GM12878 (cell line): Measurements from ENCODE around the gene PIGQ. TPM values are rescaled to one million over a fixed set of nuclear protein-coding genes. Genes with fewer than 3 reads are reported as not detected.

Experiments
- ATAC-seq: fragments of 200-7000 bp; cut with Tn5 transposase; 3 replicates; pipeline ENCODE4 v1.9.1; 2020; ENCODE audit warnings: mild to moderate bottlenecking, moderate library complexity
- BruUV-seq: library from RNA; stranded (reverse); fragments of 400-500 nt; replicated peaks from 2 replicates; lab custom pipeline; 2021; lab: Mats Ljungman, UMichigan
- CTCF ChIA-PET: fragments of 300-600 bp; sonication (Branson Sonifier 250); formaldehyde crosslinking; extraction: SDS; loops from one replicate; lab custom pipeline; 2021; ENCODE audit warnings: inconsistent platforms; lab: Yijun Ruan, JAX
- POLR2A ChIA-PET: fragments of 350-600 bp; formaldehyde crosslinking; extraction: SDS; loops from one replicate; lab custom pipeline; 2021; ENCODE audit warnings: inconsistent platforms; lab: Charles Lee
- RAD21 ChIA-PET: fragments of 300-600 bp; sonication (Branson Sonifier 250); formaldehyde crosslinking; loops from one replicate; lab custom pipeline; 2023; ENCODE audit warnings: antibody characterized with exemption; ENCODE audit not compliant: unreplicated experiment; lab: Charles Lee
- SMC1A ChIA-PET: fragments of 300-600 bp; sonication (Branson Sonifier 250); formaldehyde crosslinking; loops from one replicate; lab custom pipeline; 2023; ENCODE audit not compliant: unreplicated experiment, uncharacterized antibody; lab: Charles Lee
- DNase-seq: peaks from one replicate; pipeline ENCODE4 v3.0.0-alpha.2; 2011; ENCODE audit warnings: low read depth, low spot score
- FAIRE-seq: peaks from 3 replicates; lab custom pipeline; 2011; peaks lifted over from hg19 to GRCh38; lab: Jason Lieb, UNC
- H2AFZ ChIP-seq: 2 replicates; pipeline ENCODE4 v1.6.0; 2011; ENCODE audit warnings: low read depth, low read length, control low read depth; ENCODE audit not compliant: control insufficient read depth
- H3K27ac ChIP-seq: 2 replicates; pipeline ENCODE4 v1.5.1; 2011; ENCODE audit warnings: control low read depth; ENCODE audit not compliant: control insufficient read depth, insufficient read depth
- H3K27me3 ChIP-seq, 2 experiments: replicated peaks in 1 of 2; 2 replicates each; pipeline versions ENCODE4 v1.6.0 to v1.6.1; 2011; ENCODE audit warnings: low read length in 1 of 2; ENCODE audit not compliant: control insufficient read depth in 2 of 2, insufficient read depth in 2 of 2
- H3K36me3 ChIP-seq, 2 experiments: 2 replicates each; pipeline ENCODE4 v1.5.1; 2011; ENCODE audit warnings: low read length in 1 of 2; ENCODE audit not compliant: control insufficient read depth in 2 of 2, insufficient read depth in 2 of 2
- H3K4me1 ChIP-seq: 2 replicates; pipeline ENCODE4 v1.6.1; 2011; ENCODE audit warnings: mild to moderate bottlenecking, low read length, moderate library complexity, mixed read lengths; ENCODE audit not compliant: control insufficient read depth, insufficient read depth
- H3K4me2 ChIP-seq: 2 replicates; pipeline ENCODE4 v1.6.0; 2011; ENCODE audit warnings: control low read depth; ENCODE audit not compliant: control insufficient read depth, insufficient read depth
- H3K4me3 ChIP-seq: fragments of 200-600 bp; sonication (generic); 2 replicates; pipeline ENCODE4 v1.5.1; 2016
- H3K79me2 ChIP-seq: 2 replicates; pipeline ENCODE4 v1.6.0; 2011; ENCODE audit warnings: low read length; ENCODE audit not compliant: control insufficient read depth, insufficient read depth
- H3K9ac ChIP-seq: 2 replicates; pipeline ENCODE4 v1.8.0; 2011; ENCODE audit warnings: low read length, control low read depth, mixed read lengths; ENCODE audit not compliant: control insufficient read depth, insufficient read depth
- H3K9me3 ChIP-seq: replicated peaks from 3 replicates; pipeline ENCODE4 v1.5.1; 2011; ENCODE audit warnings: mild to moderate bottlenecking, low read length; ENCODE audit not compliant: control insufficient read depth, insufficient read depth
- H4K20me1 ChIP-seq: 2 replicates; pipeline ENCODE4 v1.6.0; 2011; ENCODE audit not compliant: control insufficient read depth, insufficient read depth
- BMI1 ChIP-seq: fragments of 450-650 bp; IDR thresholded peaks from 2 replicates; pipeline ENCODE4 v1.6.1; 2016; ENCODE audit warnings: mild to moderate bottlenecking, moderate library complexity, borderline replicate concordance
- CREB1 ChIP-seq: IDR thresholded peaks from 2 replicates; pipeline ENCODE4 v1.6.1; 2012; ENCODE audit warnings: low read depth, mild to moderate bottlenecking, inconsistent platforms
- FOXM1 ChIP-seq: IDR thresholded peaks from 2 replicates; pipeline ENCODE4 v1.6.1; 2012; ENCODE audit warnings: low read depth, mild to moderate bottlenecking, inconsistent platforms, low read length, moderate library complexity
- HCFC1 ChIP-seq: fragments of 150-350 bp; IDR thresholded peaks from 2 replicates; pipeline ENCODE4 v1.6.1; 2014; ENCODE audit warnings: low read length
- HDGF ChIP-seq: fragments of 450-650 bp; IDR thresholded peaks from 2 replicates; pipeline ENCODE4 v1.6.1; 2016; ENCODE audit warnings: antibody characterized with exemption
- MTA3 ChIP-seq: IDR thresholded peaks from 2 replicates; pipeline ENCODE4 v1.6.1; 2012; ENCODE audit warnings: low read length, inconsistent platforms, borderline replicate concordance
- NFXL1 ChIP-seq: fragments of 450-650 bp; IDR thresholded peaks from 2 replicates; pipeline ENCODE4 v1.6.1; 2017; ENCODE audit warnings: antibody characterized with exemption, mild to moderate bottlenecking, borderline replicate concordance
- PAX8 ChIP-seq: fragments of 450-650 bp; IDR thresholded peaks from 2 replicates; pipeline ENCODE4 v1.6.1; 2017; ENCODE audit warnings: mild to moderate bottlenecking, moderate library complexity
- RFX5 ChIP-seq: IDR thresholded peaks from 2 replicates; pipeline ENCODE4 v1.6.1; 2011; ENCODE audit warnings: low read depth, low read length, improper control_type of control experiment
- ZNF274 ChIP-seq: IDR thresholded peaks from one replicate; pipeline ENCODE4 v1.8.0; 2011; ENCODE audit not compliant: insufficient read length, insufficient read depth
- WGBS: methylation state at CpG from one replicate; pipeline ENCODE4 v1.1.6; 2016; ENCODE audit warnings: low lambda C conversion rate; ENCODE audit not compliant: insufficient replicate concordance, insufficient coverage; ENCODE audit errors: missing lambda C conversion rate; 5-methylcytosine and 5-hydroxymethylcytosine counted together
- in situ Hi-C: fragments of 300-500 bp; cut with MboI; formaldehyde crosslinking; loops from 9 replicates; pipeline ENCODE4 v1.14.3; 2018; ENCODE audit warnings: mixed read lengths
- intact Hi-C: fragments of 100-400 bp; cut with micrococcal nuclease; formaldehyde crosslinking; loops from one replicate; pipeline ENCODE4 v1.14.2; 2022; ENCODE audit not compliant: unreplicated experiment
- polyA plus RNA-seq, 11 experiments: library from polyadenylated mRNA; depleted of rRNA in 4 of 11; unstranded in 6 of 11; stranded (reverse) in 5 of 11; fragments of >200 nt; fragmentation: Nextera tagmentation in 4 of 11; fragmentation: Illumina TruSeq in 1 of 11; extraction: Ambion mirVana in 4 of 11; extraction: Trizol in 1 of 11; gene quantifications; 1 replicate in 1 of 11; 2 replicates in 10 of 11; pipeline versions ENCODE4 v1.2.1 to v1.2.3, GENCODE V29; 2011 to 2016; ENCODE audit warnings: inconsistent platforms in 2 of 11, missing spikeins in 2 of 11, low read depth in 1 of 11
- total RNA-seq, 4 experiments: library from RNA; depleted of rRNA in 3 of 4; stranded (reverse); fragments of >200 nt in 3 of 4; fragmentation: Illumina TruSeq in 1 of 4; extraction: Trizol in 1 of 4; gene quantifications; 2 replicates each; pipeline versions ENCODE4 v1.2.1 to v1.2.3, GENCODE V29; 2013 to 2021
- TF ChIP-seq, protein P1 (sequence below): IDR thresholded peaks from 2 replicates; pipeline ENCODE4 v1.6.1; 2012; ENCODE audit warnings: mild to moderate bottlenecking, low read depth, low read length
- TF ChIP-seq, protein P2 (sequence below): IDR thresholded peaks from 2 replicates; pipeline ENCODE4 v1.6.1; 2012; ENCODE audit warnings: low read depth, low read length, improper control_type of control experiment
- TF ChIP-seq, protein P3 (sequence below): fragments of 450-650 bp; IDR thresholded peaks from 2 replicates; pipeline ENCODE4 v1.6.1; 2017; ENCODE audit warnings: low read depth, mild to moderate bottlenecking, moderate library complexity

Gene PIGQ
- total and polyA plus RNA-seq, 10 of the 15 experiments (the other 5 are each of a cell fraction or from before 2014, with no cell fraction given), result 1.8 to 31.3 (median 17.5) TPM; not detected in 1

DNA sequence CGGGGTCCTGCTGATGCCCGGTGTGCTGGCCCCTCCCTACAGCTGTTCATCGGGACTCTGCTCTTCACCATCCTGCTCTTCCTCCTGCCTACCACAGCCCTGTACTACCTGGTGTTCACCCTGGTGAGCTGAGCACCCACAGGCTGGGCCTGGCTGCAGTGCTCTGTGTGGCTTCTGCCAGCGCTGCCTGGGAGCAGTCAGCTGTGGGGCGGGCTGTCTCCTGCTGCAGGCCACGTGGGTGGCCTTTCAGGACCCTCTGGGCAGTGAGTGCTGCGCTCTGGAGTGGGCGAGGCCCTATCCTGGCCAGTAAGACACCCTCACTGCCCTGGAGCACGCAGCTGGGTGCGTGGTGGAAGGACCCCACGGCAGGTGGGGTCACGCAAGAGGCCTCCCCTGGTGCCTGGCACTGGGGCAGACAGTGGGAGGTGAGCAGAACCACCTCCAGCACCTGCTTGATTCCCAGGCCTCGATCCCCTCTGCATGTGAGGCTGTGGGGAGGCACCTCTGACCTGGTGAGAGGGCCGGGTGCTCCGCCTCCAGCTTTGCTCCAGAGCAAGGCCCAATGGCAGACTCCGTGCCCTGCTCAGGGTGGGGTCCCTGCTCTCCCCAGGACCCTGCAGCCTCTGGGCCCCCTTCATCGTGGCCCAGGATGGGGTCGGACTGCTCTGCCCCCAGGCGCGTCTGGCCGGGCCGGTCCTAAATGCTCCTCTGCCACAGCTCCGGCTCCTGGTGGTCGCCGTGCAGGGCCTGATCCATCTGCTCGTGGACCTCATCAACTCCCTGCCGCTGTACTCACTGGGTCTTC, 10.6 kb downstream of the PIGQ start:
- DNase-seq (no peak), ATAC-seq (no peak), FAIRE-seq (no peak)
- no TSS peak for BruUV-seq
- in situ Hi-C loops (no loop called here), intact Hi-C loops (no loop called here)
- WGBS, result 89% methylated on average over 24 of the region's 27 CpGs
- H2AFZ ChIP-seq, result no peak overlapping the region
- no peak overlapping the region for H3K27ac ChIP-seq
- RAD21 ChIA-PET, result no interaction called here
- no peak overlapping the region for H3K4me2 ChIP-seq
- no peaks in the 10 kb centered on the region for H4K20me1 ChIP-seq
- POLR2A ChIA-PET, result no interaction called here
- H3K79me2 ChIP-seq, result no peaks in the 10 kb centered on the region
- CTCF ChIA-PET, result interaction anchor here (2.0 kb wide), 1 partner anchor 29 kb away, joined by 4 read pairs; no protein-coding TSS in a partner anchor
- H3K36me3 ChIP-seq, result no peaks in the 10 kb centered on the region; a peak in 1 of 4 replicates
- TF ChIP-seq HDGF (no peak), BMI1 (no peak), RFX5 (no peak), FOXM1 (no peak), MTA3 (no peak), NFXL1 (no peak), HCFC1 (no peak), PAX8 (no peak), CREB1 (no peak), ZNF274 (no peak)
- TF ChIP-seq, protein P1, sequence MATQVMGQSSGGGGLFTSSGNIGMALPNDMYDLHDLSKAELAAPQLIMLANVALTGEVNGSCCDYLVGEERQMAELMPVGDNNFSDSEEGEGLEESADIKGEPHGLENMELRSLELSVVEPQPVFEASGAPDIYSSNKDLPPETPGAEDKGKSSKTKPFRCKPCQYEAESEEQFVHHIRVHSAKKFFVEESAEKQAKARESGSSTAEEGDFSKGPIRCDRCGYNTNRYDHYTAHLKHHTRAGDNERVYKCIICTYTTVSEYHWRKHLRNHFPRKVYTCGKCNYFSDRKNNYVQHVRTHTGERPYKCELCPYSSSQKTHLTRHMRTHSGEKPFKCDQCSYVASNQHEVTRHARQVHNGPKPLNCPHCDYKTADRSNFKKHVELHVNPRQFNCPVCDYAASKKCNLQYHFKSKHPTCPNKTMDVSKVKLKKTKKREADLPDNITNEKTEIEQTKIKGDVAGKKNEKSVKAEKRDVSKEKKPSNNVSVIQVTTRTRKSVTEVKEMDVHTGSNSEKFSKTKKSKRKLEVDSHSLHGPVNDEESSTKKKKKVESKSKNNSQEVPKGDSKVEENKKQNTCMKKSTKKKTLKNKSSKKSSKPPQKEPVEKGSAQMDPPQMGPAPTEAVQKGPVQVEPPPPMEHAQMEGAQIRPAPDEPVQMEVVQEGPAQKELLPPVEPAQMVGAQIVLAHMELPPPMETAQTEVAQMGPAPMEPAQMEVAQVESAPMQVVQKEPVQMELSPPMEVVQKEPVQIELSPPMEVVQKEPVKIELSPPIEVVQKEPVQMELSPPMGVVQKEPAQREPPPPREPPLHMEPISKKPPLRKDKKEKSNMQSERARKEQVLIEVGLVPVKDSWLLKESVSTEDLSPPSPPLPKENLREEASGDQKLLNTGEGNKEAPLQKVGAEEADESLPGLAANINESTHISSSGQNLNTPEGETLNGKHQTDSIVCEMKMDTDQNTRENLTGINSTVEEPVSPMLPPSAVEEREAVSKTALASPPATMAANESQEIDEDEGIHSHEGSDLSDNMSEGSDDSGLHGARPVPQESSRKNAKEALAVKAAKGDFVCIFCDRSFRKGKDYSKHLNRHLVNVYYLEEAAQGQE, result no peak
- TF ChIP-seq, protein P2, sequence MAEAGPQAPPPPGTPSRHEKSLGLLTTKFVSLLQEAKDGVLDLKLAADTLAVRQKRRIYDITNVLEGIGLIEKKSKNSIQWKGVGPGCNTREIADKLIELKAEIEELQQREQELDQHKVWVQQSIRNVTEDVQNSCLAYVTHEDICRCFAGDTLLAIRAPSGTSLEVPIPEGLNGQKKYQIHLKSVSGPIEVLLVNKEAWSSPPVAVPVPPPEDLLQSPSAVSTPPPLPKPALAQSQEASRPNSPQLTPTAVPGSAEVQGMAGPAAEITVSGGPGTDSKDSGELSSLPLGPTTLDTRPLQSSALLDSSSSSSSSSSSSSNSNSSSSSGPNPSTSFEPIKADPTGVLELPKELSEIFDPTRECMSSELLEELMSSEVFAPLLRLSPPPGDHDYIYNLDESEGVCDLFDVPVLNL, result no peak
- TF ChIP-seq, protein P3, sequence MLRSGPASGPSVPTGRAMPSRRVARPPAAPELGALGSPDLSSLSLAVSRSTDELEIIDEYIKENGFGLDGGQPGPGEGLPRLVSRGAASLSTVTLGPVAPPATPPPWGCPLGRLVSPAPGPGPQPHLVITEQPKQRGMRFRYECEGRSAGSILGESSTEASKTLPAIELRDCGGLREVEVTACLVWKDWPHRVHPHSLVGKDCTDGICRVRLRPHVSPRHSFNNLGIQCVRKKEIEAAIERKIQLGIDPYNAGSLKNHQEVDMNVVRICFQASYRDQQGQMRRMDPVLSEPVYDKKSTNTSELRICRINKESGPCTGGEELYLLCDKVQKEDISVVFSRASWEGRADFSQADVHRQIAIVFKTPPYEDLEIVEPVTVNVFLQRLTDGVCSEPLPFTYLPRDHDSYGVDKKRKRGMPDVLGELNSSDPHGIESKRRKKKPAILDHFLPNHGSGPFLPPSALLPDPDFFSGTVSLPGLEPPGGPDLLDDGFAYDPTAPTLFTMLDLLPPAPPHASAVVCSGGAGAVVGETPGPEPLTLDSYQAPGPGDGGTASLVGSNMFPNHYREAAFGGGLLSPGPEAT, result no peak
- SMC1A ChIA-PET, result no interaction called here
- H3K9ac ChIP-seq, result no peak overlapping the region
- H3K4me1 ChIP-seq, result no peaks in the 10 kb centered on the region
- H3K27me3 ChIP-seq, result no peaks in the 10 kb centered on the region
- H3K4me3 ChIP-seq, result no peak overlapping the region
- H3K9me3 ChIP-seq, result no peaks in the 10 kb centered on the region
